ENCODE measurements around the gene OR8A1. TPM values are rescaled to one million over a fixed set of nuclear protein-coding genes. Genes with fewer than 3 reads are reported as not detected.
"Not testable (repeated sequence)": the region's sequence is repeated elsewhere in the genome, so short reads cannot be mapped to it uniquely, and the experiment has no call there.

Gene OR8A1
- total RNA-seq, 1 donor = not detected

- no peak overlapping the region for H3K4me3 ChIP-seq (ENCODE audit: low read length)
- H3K4me1 ChIP-seq (ENCODE audit: insufficient read depth, low read length) = no peaks in the 10 kb centered on the region
- no peaks in the 10 kb centered on the region for H3K9me3 ChIP-seq (ENCODE audit: low read depth, low read length)
- peaks cover 5% of the 10 kb centered on the region for H3K27me3 ChIP-seq (ENCODE audit: insufficient read depth, low read length)
Measured at GRCh38 chr11:124581817-124582216, 12.0 kb downstream of the OR8A1 start.

GRCh38 chr11:124582565-124582964 lies 12.8 kb downstream of the OR8A1 start:
- Histone ChIP-seq H3K27me3 (ENCODE audit: insufficient read depth, low read length) (peaks cover 3% of the 10 kb centered on the region), H3K9me3 (ENCODE audit: low read depth, low read length) (no peaks in the 10 kb centered on the region), H3K4me1 (ENCODE audit: insufficient read depth, low read length) (no peaks in the 10 kb centered on the region), H3K4me3 (ENCODE audit: low read length) (no peak overlapping the region)

DNA sequence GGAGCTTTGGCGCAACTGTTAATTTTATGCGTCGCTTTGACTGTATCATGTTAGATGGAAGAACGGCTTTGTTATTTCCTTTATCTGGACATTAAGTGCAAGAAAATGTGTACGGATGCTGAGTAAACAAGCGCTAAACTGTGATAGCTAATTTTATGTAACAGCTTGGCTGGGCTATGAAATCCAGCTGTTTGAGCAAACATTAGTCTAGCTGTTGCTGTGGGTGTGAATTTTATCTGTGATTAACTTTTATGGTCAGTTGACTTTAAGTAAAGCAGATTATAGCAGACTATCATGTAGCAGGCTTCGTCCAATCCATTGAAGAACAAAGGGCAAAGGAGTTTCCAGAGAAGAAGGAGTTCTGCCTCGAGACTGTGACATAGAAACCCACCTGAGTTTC lies 14.0 kb downstream of the OR8A1 start:
- no peak overlapping the region for H3K4me3 ChIP-seq (ENCODE audit: low read length)
- H3K9me3 ChIP-seq (ENCODE audit: low read depth, low read length) = no peaks in the 10 kb centered on the region
- no peaks in the 10 kb centered on the region for H3K4me1 ChIP-seq (ENCODE audit: insufficient read depth, low read length)
- peaks cover 3% of the 10 kb centered on the region for H3K27me3 ChIP-seq (ENCODE audit: insufficient read depth, low read length)

GRCh38 chr11:124584681-124585372 lies 15.0 kb downstream of the OR8A1 start:
- Histone ChIP-seq H3K9me3 (ENCODE audit: low read depth, low read length) (no peaks in the 10 kb centered on the region), H3K27me3 (ENCODE audit: insufficient read depth, low read length) (peaks cover 3% of the 10 kb centered on the region), H3K4me1 (ENCODE audit: insufficient read depth, low read length) (no peaks in the 10 kb centered on the region), H3K4me3 (ENCODE audit: low read length) (no peak overlapping the region)

DNA sequence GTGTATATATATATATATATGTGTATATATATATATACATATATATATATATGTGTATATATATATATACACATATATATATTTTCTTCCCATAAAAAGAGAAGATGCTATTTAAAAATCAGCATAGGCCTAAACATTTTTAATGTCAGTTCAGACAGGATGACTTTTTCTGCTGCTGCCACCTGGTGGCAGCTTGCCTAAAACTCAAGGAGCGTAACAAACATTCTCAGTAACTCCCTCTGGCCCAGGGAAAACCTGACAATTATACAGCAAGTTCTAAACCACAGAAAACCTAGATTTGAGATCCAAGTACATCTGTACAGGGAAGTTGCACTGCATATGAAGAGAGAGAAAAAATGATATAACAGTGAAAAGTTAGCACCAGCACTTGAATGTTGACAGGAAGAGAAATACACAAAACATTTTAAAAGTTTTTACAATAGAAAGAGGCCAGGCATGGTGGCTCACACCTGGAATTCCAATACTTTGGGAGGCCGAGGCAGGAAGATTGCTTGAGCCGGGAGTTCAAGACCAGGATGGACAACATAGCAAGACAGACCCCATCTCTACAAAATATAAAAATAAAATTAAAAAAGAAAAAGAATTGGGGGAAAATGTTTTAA lies 16.6 kb downstream of the OR8A1 start:
- Histone ChIP-seq H3K4me1 (ENCODE audit: insufficient read depth, low read length) (no peaks in the 10 kb centered on the region), H3K4me3 (ENCODE audit: low read length) (no peak overlapping the region), H3K9me3 (ENCODE audit: low read depth, low read length) (no peaks in the 10 kb centered on the region), H3K27me3 (ENCODE audit: insufficient read depth, low read length) (peaks cover 3% of the 10 kb centered on the region)

- peaks cover 6% of the 10 kb centered on the region for H3K27me3 ChIP-seq (ENCODE audit: insufficient read depth, low read length)
- H3K9me3 ChIP-seq (ENCODE audit: low read depth, low read length) = no peaks in the 10 kb centered on the region
- H3K4me1 ChIP-seq (ENCODE audit: insufficient read depth, low read length) = no peaks in the 10 kb centered on the region
- H3K4me3 ChIP-seq (ENCODE audit: low read length) = no peak overlapping the region
Measured at GRCh38 chr11:124591430-124591829, 21.6 kb downstream of the OR8A1 start.

DNA sequence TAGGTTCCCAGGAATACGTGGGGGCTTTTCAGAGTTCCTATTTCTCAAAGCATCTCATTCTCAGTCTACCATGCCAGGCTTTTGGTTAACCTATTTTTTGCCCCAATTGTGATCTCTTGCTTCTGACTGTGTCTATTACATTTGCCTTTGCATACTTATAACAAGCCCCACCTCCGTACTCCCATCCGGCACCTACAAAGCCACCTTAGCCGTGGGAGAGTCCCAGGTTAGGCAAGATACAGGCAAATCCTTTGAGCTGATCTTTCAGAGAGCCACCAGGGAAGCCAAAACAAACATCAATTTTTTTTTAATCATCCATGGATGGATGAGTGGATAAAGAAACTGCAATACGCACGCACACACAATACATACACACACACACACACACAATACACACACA lies 22.8 kb downstream of the OR8A1 start:
- Histone ChIP-seq H3K27me3 (ENCODE audit: insufficient read depth, low read length) (peaks cover 6% of the 10 kb centered on the region), H3K4me1 (ENCODE audit: insufficient read depth, low read length) (no peaks in the 10 kb centered on the region), H3K4me3 (ENCODE audit: low read length) (no peak overlapping the region), H3K9me3 (ENCODE audit: low read depth, low read length) (no peaks in the 10 kb centered on the region)

- Histone ChIP-seq H3K27me3 (ENCODE audit: insufficient read depth, low read length) (peaks cover 13% of the 10 kb centered on the region), H3K4me1 (ENCODE audit: insufficient read depth, low read length) (no peaks in the 10 kb centered on the region), H3K9me3 (ENCODE audit: low read depth, low read length) (no peaks in the 10 kb centered on the region), H3K4me3 (ENCODE audit: low read length) (no peak overlapping the region)
Measured at GRCh38 chr11:124595302-124595701, 25.5 kb downstream of the OR8A1 start.

DNA sequence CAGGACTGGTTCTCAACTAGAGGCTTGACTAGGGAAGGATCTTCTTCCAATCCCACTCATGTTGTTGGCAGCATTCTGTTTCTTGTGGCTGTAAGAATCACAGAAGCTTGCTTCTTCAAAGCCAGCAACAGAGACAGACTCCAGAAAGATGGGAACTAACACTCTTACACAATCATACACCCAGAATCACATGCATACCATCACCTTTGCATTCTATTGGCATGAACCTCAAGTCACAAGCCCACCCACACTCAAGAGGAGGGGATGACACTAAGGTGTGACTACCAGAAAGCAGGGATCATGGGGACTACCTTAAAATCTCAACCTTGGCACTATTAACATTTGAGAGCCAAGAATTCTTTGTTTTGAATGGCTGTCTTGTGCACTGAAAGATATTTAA lies 27.8 kb downstream of the OR8A1 start:
- no peaks in the 10 kb centered on the region for H3K4me1 ChIP-seq (ENCODE audit: insufficient read depth, low read length)
- H3K27me3 ChIP-seq (ENCODE audit: insufficient read depth, low read length) = peaks cover 13% of the 10 kb centered on the region
- no peaks in the 10 kb centered on the region for H3K9me3 ChIP-seq (ENCODE audit: low read depth, low read length)
- H3K4me3 ChIP-seq (ENCODE audit: low read length) = no peak overlapping the region

DNA sequence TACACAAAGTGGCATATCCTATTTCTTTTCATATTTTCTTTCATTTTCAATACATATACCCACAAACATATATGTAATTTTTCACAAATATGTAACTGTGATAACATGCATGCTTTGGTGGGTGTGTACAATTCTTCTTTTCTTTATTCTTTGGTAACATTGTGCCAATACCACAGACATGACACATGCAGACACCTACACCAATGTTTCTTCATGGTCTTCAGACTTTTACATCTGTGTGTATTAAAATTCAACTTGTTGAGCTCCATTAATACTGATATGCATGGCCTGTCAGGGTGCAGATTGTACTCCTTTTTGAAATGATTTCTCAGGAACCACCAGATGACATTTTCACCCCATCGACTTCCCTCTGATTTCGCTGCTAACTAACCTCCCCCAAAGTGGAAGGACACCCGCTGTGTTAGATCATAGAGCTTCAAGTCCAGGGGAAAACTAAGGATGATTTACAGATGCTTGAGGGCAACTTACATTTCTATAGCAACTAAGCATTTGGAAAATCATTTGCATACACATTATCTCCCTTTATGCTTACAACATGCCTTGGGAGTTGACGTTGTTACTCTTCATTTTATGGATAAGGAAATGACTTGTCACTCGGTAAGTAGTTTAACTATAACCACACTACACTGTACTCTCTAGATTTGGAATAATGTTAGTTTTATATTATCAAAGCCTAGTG lies 31.0 kb downstream of the OR8A1 start:
- H3K27me3 ChIP-seq (ENCODE audit: insufficient read depth, low read length) = peaks cover 13% of the 10 kb centered on the region
- no peaks in the 10 kb centered on the region for H3K9me3 ChIP-seq (ENCODE audit: low read depth, low read length)
- peaks cover 2% of the 10 kb centered on the region for H3K4me1 ChIP-seq (ENCODE audit: insufficient read depth, low read length)
- H3K4me3 ChIP-seq (ENCODE audit: low read length) = no peak overlapping the region

GRCh38 chr11:124602193-124602592 lies 32.4 kb downstream of the OR8A1 start:
- H3K27me3 ChIP-seq (ENCODE audit: insufficient read depth, low read length) = peaks cover 10% of the 10 kb centered on the region
- H3K9me3 ChIP-seq (ENCODE audit: low read depth, low read length) = no peaks in the 10 kb centered on the region
- no peak overlapping the region for H3K4me3 ChIP-seq (ENCODE audit: low read length)
- H3K4me1 ChIP-seq (ENCODE audit: insufficient read depth, low read length) = peaks cover 6% of the 10 kb centered on the region

- not testable (repeated sequence) for H3K9me3 ChIP-seq (ENCODE audit: low read depth, low read length); H3K27me3 ChIP-seq (ENCODE audit: insufficient read depth, low read length); H3K4me1 ChIP-seq (ENCODE audit: insufficient read depth, low read length); H3K4me3 ChIP-seq (ENCODE audit: low read length)
Measured at GRCh38 chr11:124602723-124603122, 32.9 kb downstream of the OR8A1 start.

DNA sequence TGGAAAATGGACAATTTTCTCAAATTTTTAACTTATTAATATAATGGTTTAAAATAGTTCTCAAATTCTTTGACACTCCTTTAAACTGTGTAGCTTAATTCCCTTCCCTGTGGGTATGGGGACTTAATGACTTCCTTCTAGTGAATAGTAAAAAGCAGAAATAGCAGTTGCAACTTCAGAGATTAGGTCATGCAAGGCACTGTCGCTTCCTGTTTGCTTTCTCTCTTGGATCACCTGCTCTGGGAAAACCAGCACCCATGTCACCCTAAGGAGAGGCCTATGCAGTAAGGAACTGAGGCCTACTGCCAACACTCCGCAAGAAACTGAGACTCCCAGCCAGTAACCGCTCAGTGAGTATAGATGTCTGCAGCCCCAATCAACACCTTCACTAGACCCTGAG lies 35.9 kb downstream of the OR8A1 start:
- Histone ChIP-seq H3K9me3 (ENCODE audit: low read depth, low read length) (no peaks in the 10 kb centered on the region), H3K4me1 (ENCODE audit: insufficient read depth, low read length) (peaks cover 6% of the 10 kb centered on the region), H3K4me3 (ENCODE audit: low read length) (no peak overlapping the region), H3K27me3 (ENCODE audit: insufficient read depth, low read length) (no peaks in the 10 kb centered on the region)

- Histone ChIP-seq H3K27me3 (ENCODE audit: insufficient read depth, low read length) (no peaks in the 10 kb centered on the region), H3K9me3 (ENCODE audit: low read depth, low read length) (no peaks in the 10 kb centered on the region), H3K4me3 (ENCODE audit: low read length) (no peak overlapping the region), H3K4me1 (ENCODE audit: insufficient read depth, low read length) (peaks cover 6% of the 10 kb centered on the region)
Measured at GRCh38 chr11:124608147-124608546, 38.4 kb downstream of the OR8A1 start.

DNA sequence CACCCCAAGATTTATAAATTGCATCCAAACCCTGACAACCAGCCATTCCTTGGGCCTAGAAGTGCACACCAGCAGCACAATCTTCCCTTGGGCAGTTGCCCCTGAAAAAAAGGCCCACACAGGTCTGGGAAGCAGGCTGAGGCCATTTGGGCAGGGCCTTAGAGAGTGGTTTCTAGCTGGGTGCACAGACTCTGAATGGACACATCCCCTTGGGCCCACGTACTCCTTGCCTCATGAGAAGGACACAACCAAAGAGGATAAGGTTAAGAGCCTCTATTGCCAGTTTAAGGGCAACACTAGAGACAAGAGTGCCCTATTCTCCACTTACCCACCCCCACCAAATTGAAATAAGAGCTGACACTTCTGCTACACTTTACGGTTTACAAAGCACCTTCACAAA lies 40.5 kb downstream of the OR8A1 start:
- no peaks in the 10 kb centered on the region for H3K27me3 ChIP-seq (ENCODE audit: insufficient read depth, low read length)
- peaks cover 6% of the 10 kb centered on the region for H3K4me1 ChIP-seq (ENCODE audit: insufficient read depth, low read length)
- no peak overlapping the region for H3K4me3 ChIP-seq (ENCODE audit: low read length)
- H3K9me3 ChIP-seq (ENCODE audit: low read depth, low read length) = no peaks in the 10 kb centered on the region
